HepG2 (cell line): ENCODE results near the gene SNX2. TPM values are rescaled to one million over a fixed set of nuclear protein-coding genes. Genes with fewer than 3 reads are reported as not detected.

Experiments
- ATAC-seq: fragments of 200-7000 bp; cut with Tn5 transposase; 3 replicates; pipeline ENCODE4 v1.9.1; 2020; ENCODE audit warnings: mild to moderate bottlenecking, moderate library complexity
- BruUV-seq: library from RNA; stranded (reverse); fragments of 400-500 nt; replicated peaks from 2 replicates; lab custom pipeline; 2021; lab: Mats Ljungman, UMichigan
- CTCF ChIA-PET: fragments of 300-600 bp; formaldehyde crosslinking; extraction: SDS; loops from one replicate; lab custom pipeline; 2021; ENCODE audit warnings: low total read pairs, inconsistent platforms, low intra/inter-chr PET ratio; lab: Yijun Ruan, JAX
- POLR2A ChIA-PET: fragments of 350-600 bp; sonication (Branson Sonifier 250); formaldehyde crosslinking; loops from one replicate; lab custom pipeline; 2020; ENCODE audit warnings: antibody characterized with exemption, inconsistent platforms; lab: Yijun Ruan, JAX
- DNase-seq: peaks from one replicate; pipeline ENCODE4 v3.0.0-alpha.2; 2015; ENCODE audit warnings: low spot score
- FAIRE-seq: peaks from 3 replicates; lab custom pipeline; 2011; peaks lifted over from hg19 to GRCh38; lab: Jason Lieb, UNC
- H2AFZ ChIP-seq: one replicate; pipeline ENCODE4 v1.6.1; 2011; ENCODE audit warnings: low read length, inconsistent platforms
- H3K27ac ChIP-seq: fragments of 300-600 bp; 3 replicates; pipeline ENCODE4 v1.8.0; 2011; ENCODE audit warnings: mixed run types, mild to moderate bottlenecking, mixed read lengths, low read length, inconsistent platforms; ENCODE audit not compliant: insufficient read depth; ENCODE audit errors: extremely low read length
- H3K27me3 ChIP-seq, 2 experiments: fragments of 200-600 bp in 1 of 2; 2 replicates in 1 of 2; 3 replicates in 1 of 2; pipeline versions ENCODE4 v1.6.0 to v1.8.0; 2011; ENCODE audit warnings: low read length in 2 of 2, mild to moderate bottlenecking in 2 of 2, moderate library complexity in 2 of 2, inconsistent platforms in 1 of 2; ENCODE audit not compliant: insufficient read depth in 2 of 2, control insufficient read depth in 1 of 2
- H3K36me3 ChIP-seq, 2 experiments: fragments of 200-600 bp in 1 of 2; replicated peaks in 1 of 2; 2 replicates in 1 of 2; 3 replicates in 1 of 2; pipeline versions ENCODE4 v1.5.1 to v1.8.0; 2011; ENCODE audit warnings: low read length in 2 of 2, inconsistent platforms in 1 of 2; ENCODE audit not compliant: insufficient read depth in 2 of 2, control insufficient read depth in 1 of 2
- H3K4me1 ChIP-seq: 2 replicates; pipeline ENCODE4 v1.5.1; 2012; ENCODE audit warnings: low read length, inconsistent platforms; ENCODE audit not compliant: insufficient read depth
- H3K4me2 ChIP-seq: 2 replicates; pipeline ENCODE4 v1.6.0; 2011; ENCODE audit warnings: low read depth, low read length, inconsistent platforms
- H3K4me3 ChIP-seq, 3 experiments: fragments of 200-600 bp in 1 of 3; sonication (generic), shearing (Covaris generic) in 1 of 3; replicated peaks in 1 of 3; 2 replicates each; pipeline ENCODE4 v1.5.1; 2011 to 2016; ENCODE audit warnings: low read length in 3 of 3, inconsistent platforms in 2 of 3, low read depth in 2 of 3, mild to moderate bottlenecking in 2 of 3, control low read depth in 1 of 3, mixed read lengths in 1 of 3; ENCODE audit not compliant: insufficient read depth in 1 of 3
- H3K79me2 ChIP-seq: one replicate; pipeline ENCODE4 v1.6.1; 2011; ENCODE audit warnings: low read length, inconsistent platforms; ENCODE audit not compliant: insufficient read depth
- H3K9ac ChIP-seq: 2 replicates; pipeline ENCODE4 v1.6.0; 2011; ENCODE audit warnings: mild to moderate bottlenecking, low read depth, low read length, inconsistent platforms; ENCODE audit not compliant: insufficient read depth
- H3K9me3 ChIP-seq: 2 replicates; pipeline ENCODE4 v1.5.1; 2012; ENCODE audit warnings: mild to moderate bottlenecking, low read length
- H4K20me1 ChIP-seq: 2 replicates; pipeline ENCODE4 v1.6.0; 2011; ENCODE audit warnings: inconsistent platforms, mild to moderate bottlenecking, low read length, moderate library complexity; ENCODE audit not compliant: insufficient read depth
- DRAP1 ChIP-seq: IDR thresholded peaks from 2 replicates; pipeline ENCODE4 v1.6.1; 2016; ENCODE audit warnings: missing genetic modification reagents, missing compliant biosample characterization
- SNRNP70 ChIP-seq: fragments of 200-400 bp; formaldehyde crosslinking; IDR thresholded peaks from 2 replicates; pipeline ENCODE4 v1.6.1; 2017; ENCODE audit warnings: mild to moderate bottlenecking, low read depth, low read length, moderate library complexity
- SRSF1 ChIP-seq: fragments of 200-400 bp; formaldehyde crosslinking; optimal IDR thresholded peaks from 2 replicates; pipeline ENCODE3; 2017; ENCODE audit warnings: mild to moderate bottlenecking, low read depth, low read length, moderate library complexity
- ZNF263 ChIP-seq: sonication (generic); formaldehyde crosslinking; IDR thresholded peaks from 2 replicates; pipeline ENCODE4 v1.4.0; 2020; ENCODE audit warnings: missing genetic modification reagents
- WGBS: methylation state at CpG from one replicate; pipeline ENCODE4 v1.1.6; 2017; ENCODE audit warnings: low lambda C conversion rate; 5-methylcytosine and 5-hydroxymethylcytosine counted together
- in situ Hi-C: cut with HindIII; loops from 2 replicates; pipeline ENCODE4 v1.10.0; 2017; ENCODE audit warnings: low pct_unique_long_range_greater_than_20kb; ENCODE audit not compliant: extremely low pct_ligation_motif_present
- intact Hi-C: fragments of 100-400 bp; cut with micrococcal nuclease; formaldehyde crosslinking; loops from one replicate; pipeline ENCODE4 v1.10.0; 2022; ENCODE audit not compliant: unreplicated experiment
- polyA plus RNA-seq, 8 experiments: library from polyadenylated mRNA; depleted of rRNA in 3 of 8; stranded (reverse) in 7 of 8; unstranded in 1 of 8; fragments of >200 nt; fragmentation: Illumina TruSeq in 4 of 8; extraction: Trizol in 4 of 8; gene quantifications; 2 replicates each; pipeline versions ENCODE4 v1.2.1 to v1.2.3, GENCODE V29; 2011 to 2016; ENCODE audit warnings: low read depth in 4 of 8, missing spikeins in 1 of 8, mixed read lengths in 1 of 8; ENCODE audit not compliant: insufficient read depth in 1 of 8
- total RNA-seq, 5 experiments: library from RNA; depleted of rRNA; stranded (reverse); fragments of >200 nt; fragmentation: Illumina TruSeq; extraction: Trizol; gene quantifications; 2 replicates each; pipeline ENCODE4 v1.2.3, GENCODE V29; 2016; ENCODE audit warnings: low read depth in 1 of 5
- TF ChIP-seq, protein P1 (sequence below): sonication (generic); formaldehyde crosslinking; IDR thresholded peaks from 2 replicates; pipeline ENCODE4 v1.4.0; 2020; ENCODE audit warnings: missing genetic modification reagents, borderline replicate concordance
- TF ChIP-seq, protein P2 (sequence below): sonication (generic); formaldehyde crosslinking; IDR thresholded peaks from 2 replicates; pipeline ENCODE4 v1.8.1; 2023; ENCODE audit warnings: missing genetic modification reagents, inconsistent platforms, borderline replicate concordance
- TF ChIP-seq, protein P3 (sequence below): sonication (generic); formaldehyde crosslinking; IDR thresholded peaks from 2 replicates; pipeline ENCODE4 v1.8.0; 2022; ENCODE audit warnings: mild to moderate bottlenecking, missing genetic modification reagents
- TF ChIP-seq, protein P4 (sequence below): sonication (generic); formaldehyde crosslinking; IDR thresholded peaks from 2 replicates; pipeline ENCODE4 v1.9.0; 2021; ENCODE audit warnings: mild to moderate bottlenecking, missing genetic modification reagents
- TF ChIP-seq, protein P5 (sequence below): sonication (generic); formaldehyde crosslinking; IDR thresholded peaks from 2 replicates; pipeline ENCODE4 v1.8.1; 2022; ENCODE audit warnings: mild to moderate bottlenecking, missing genetic modification reagents

The SNX2 gene
- total and polyA plus RNA-seq, 2 of the 13 experiments (the other 11 are each of a cell fraction or from before 2014, with no cell fraction given), result 26.4 to 78.8 TPM

- H3K27ac ChIP-seq, result no peak overlapping the region
- BruUV-seq, result no TSS peak
- no peaks in the 10 kb centered on the region for H3K79me2 ChIP-seq
- H3K4me2 ChIP-seq, result no peak overlapping the region
- H3K9ac ChIP-seq, result no peak overlapping the region
- H3K9me3 ChIP-seq, result no peaks in the 10 kb centered on the region
- ChIA-PET CTCF (no interaction called here), POLR2A (no interaction called here)
- no peak for FAIRE-seq
- H3K27me3 ChIP-seq, result no peaks in the 10 kb centered on the region
- in situ Hi-C loops, result no loop called here
- no peak for TF ChIP-seq DRAP1 (CRISPR knock-in tag)
- TF ChIP-seq, protein P1, sequence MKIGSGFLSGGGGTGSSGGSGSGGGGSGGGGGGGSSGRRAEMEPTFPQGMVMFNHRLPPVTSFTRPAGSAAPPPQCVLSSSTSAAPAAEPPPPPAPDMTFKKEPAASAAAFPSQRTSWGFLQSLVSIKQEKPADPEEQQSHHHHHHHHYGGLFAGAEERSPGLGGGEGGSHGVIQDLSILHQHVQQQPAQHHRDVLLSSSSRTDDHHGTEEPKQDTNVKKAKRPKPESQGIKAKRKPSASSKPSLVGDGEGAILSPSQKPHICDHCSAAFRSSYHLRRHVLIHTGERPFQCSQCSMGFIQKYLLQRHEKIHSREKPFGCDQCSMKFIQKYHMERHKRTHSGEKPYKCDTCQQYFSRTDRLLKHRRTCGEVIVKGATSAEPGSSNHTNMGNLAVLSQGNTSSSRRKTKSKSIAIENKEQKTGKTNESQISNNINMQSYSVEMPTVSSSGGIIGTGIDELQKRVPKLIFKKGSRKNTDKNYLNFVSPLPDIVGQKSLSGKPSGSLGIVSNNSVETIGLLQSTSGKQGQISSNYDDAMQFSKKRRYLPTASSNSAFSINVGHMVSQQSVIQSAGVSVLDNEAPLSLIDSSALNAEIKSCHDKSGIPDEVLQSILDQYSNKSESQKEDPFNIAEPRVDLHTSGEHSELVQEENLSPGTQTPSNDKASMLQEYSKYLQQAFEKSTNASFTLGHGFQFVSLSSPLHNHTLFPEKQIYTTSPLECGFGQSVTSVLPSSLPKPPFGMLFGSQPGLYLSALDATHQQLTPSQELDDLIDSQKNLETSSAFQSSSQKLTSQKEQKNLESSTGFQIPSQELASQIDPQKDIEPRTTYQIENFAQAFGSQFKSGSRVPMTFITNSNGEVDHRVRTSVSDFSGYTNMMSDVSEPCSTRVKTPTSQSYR (CRISPR knock-in tag), result no peak
- TF ChIP-seq, protein P2, sequence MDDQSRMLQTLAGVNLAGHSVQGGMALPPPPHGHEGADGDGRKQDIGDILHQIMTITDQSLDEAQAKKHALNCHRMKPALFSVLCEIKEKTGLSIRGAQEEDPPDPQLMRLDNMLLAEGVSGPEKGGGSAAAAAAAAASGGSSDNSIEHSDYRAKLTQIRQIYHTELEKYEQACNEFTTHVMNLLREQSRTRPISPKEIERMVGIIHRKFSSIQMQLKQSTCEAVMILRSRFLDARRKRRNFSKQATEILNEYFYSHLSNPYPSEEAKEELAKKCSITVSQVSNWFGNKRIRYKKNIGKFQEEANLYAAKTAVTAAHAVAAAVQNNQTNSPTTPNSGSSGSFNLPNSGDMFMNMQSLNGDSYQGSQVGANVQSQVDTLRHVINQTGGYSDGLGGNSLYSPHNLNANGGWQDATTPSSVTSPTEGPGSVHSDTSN (CRISPR knock-in tag), result no peak
- TF ChIP-seq ZNF263 (CRISPR knock-in tag), result no peak
- TF ChIP-seq, protein P3, sequence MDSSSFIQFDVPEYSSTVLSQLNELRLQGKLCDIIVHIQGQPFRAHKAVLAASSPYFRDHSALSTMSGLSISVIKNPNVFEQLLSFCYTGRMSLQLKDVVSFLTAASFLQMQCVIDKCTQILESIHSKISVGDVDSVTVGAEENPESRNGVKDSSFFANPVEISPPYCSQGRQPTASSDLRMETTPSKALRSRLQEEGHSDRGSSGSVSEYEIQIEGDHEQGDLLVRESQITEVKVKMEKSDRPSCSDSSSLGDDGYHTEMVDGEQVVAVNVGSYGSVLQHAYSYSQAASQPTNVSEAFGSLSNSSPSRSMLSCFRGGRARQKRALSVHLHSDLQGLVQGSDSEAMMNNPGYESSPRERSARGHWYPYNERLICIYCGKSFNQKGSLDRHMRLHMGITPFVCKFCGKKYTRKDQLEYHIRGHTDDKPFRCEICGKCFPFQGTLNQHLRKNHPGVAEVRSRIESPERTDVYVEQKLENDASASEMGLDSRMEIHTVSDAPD, result no peak
- no peak for TF ChIP-seq SRSF1
- TF ChIP-seq, protein P4, sequence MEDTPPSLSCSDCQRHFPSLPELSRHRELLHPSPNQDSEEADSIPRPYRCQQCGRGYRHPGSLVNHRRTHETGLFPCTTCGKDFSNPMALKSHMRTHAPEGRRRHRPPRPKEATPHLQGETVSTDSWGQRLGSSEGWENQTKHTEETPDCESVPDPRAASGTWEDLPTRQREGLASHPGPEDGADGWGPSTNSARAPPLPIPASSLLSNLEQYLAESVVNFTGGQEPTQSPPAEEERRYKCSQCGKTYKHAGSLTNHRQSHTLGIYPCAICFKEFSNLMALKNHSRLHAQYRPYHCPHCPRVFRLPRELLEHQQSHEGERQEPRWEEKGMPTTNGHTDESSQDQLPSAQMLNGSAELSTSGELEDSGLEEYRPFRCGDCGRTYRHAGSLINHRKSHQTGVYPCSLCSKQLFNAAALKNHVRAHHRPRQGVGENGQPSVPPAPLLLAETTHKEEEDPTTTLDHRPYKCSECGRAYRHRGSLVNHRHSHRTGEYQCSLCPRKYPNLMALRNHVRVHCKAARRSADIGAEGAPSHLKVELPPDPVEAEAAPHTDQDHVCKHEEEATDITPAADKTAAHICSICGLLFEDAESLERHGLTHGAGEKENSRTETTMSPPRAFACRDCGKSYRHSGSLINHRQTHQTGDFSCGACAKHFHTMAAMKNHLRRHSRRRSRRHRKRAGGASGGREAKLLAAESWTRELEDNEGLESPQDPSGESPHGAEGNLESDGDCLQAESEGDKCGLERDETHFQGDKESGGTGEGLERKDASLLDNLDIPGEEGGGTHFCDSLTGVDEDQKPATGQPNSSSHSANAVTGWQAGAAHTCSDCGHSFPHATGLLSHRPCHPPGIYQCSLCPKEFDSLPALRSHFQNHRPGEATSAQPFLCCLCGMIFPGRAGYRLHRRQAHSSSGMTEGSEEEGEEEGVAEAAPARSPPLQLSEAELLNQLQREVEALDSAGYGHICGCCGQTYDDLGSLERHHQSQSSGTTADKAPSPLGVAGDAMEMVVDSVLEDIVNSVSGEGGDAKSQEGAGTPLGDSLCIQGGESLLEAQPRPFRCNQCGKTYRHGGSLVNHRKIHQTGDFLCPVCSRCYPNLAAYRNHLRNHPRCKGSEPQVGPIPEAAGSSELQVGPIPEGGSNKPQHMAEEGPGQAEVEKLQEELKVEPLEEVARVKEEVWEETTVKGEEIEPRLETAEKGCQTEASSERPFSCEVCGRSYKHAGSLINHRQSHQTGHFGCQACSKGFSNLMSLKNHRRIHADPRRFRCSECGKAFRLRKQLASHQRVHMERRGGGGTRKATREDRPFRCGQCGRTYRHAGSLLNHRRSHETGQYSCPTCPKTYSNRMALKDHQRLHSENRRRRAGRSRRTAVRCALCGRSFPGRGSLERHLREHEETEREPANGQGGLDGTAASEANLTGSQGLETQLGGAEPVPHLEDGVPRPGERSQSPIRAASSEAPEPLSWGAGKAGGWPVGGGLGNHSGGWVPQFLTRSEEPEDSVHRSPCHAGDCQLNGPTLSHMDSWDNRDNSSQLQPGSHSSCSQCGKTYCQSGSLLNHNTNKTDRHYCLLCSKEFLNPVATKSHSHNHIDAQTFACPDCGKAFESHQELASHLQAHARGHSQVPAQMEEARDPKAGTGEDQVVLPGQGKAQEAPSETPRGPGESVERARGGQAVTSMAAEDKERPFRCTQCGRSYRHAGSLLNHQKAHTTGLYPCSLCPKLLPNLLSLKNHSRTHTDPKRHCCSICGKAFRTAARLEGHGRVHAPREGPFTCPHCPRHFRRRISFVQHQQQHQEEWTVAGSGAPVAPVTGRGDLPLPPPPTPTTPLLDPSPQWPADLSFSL (CRISPR knock-in tag), result no peak
- TF ChIP-seq, protein P5, sequence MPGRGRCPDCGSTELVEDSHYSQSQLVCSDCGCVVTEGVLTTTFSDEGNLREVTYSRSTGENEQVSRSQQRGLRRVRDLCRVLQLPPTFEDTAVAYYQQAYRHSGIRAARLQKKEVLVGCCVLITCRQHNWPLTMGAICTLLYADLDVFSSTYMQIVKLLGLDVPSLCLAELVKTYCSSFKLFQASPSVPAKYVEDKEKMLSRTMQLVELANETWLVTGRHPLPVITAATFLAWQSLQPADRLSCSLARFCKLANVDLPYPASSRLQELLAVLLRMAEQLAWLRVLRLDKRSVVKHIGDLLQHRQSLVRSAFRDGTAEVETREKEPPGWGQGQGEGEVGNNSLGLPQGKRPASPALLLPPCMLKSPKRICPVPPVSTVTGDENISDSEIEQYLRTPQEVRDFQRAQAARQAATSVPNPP (CRISPR knock-in tag), result no peak
- no peak for TF ChIP-seq SNRNP70
- 0% methylated on average over 1 of the region's 1 CpG for WGBS
- no peaks in the 10 kb centered on the region for H4K20me1 ChIP-seq
- no peak for ATAC-seq
- H3K4me1 ChIP-seq, result no peaks in the 10 kb centered on the region
- intact Hi-C loops, result no loop called here
- no peaks in the 10 kb centered on the region for H3K36me3 ChIP-seq
- no peak for DNase-seq
- no peak overlapping the region for H3K4me3 ChIP-seq
- H2AFZ ChIP-seq, result no peak overlapping the region
These were observed 13.8 kb upstream of the SNX2 start for GRCh38 chr5:122761115-122761514.
